ENCODE data around the gene GDPD1. TPM values are rescaled to one million over a fixed set of nuclear protein-coding genes. Genes with fewer than 3 reads are reported as not detected.
A peak's percentile ranks its signal among the peaks of the same experiment; 100 is the strongest.
"Not testable (repeated sequence)": the region's sequence is repeated elsewhere in the genome, so short reads cannot be mapped to it uniquely, and the experiment has no call there.

Gene GDPD1
- total RNA-seq, 2 experiments from 2014 or later, result 2.2 TPM

DNA sequence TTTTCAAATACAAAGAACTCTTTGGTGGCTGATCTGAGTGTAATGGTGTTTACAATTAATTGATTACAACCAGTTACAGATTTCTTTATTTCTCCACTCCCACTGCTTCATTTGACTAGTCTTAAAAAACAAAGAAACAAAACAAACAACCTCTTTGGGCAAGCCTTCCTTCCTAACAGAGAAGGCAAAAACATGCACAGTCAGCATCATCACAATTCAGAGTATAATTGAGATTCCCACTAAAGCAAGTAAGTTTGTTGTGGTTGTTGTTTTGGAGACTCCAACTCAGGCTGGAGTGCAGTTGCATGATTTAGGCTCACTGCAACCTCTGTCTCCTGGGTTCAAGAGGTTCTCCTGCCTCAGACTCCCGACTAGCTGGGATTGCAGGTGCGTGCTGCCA lies 40.4 kb downstream of the GDPD1 start:
- no peaks in the 10 kb centered on the region for H3K36me3 Mint-ChIP-seq (ENCODE audit: low read depth)

GRCh38 chr17:59266745-59267144 lies 46.4 kb downstream of the GDPD1 start:
- CTCF ChIA-PET, result no interaction called here
- H3K4me1 Mint-ChIP-seq (ENCODE audit: low read depth), result no peaks in the 10 kb centered on the region
- H3K36me3 Mint-ChIP-seq (ENCODE audit: low read depth), result no peaks in the 10 kb centered on the region
- H3K27ac Mint-ChIP-seq, result no peak overlapping the region
- no peaks in the 10 kb centered on the region for H3K9me3 Mint-ChIP-seq
- intact Hi-C loops (cut with micrococcal nuclease), result no loop called here
- H3K27me3 Mint-ChIP-seq (ENCODE audit: low read depth), result no peaks in the 10 kb centered on the region
- H3K4me3 Mint-ChIP-seq, result no peak overlapping the region
- no peak for DNase-seq

More for the DNA sequence above, 40.4 kb downstream of the GDPD1 start:
- intact Hi-C loops (cut with micrococcal nuclease), result no loop called here
- Mint-ChIP-seq H3K9me3 (no peaks in the 10 kb centered on the region), H3K4me3 (no peak overlapping the region), H3K27me3 (ENCODE audit: low read depth) (no peaks in the 10 kb centered on the region), H3K27ac (no peak overlapping the region), H3K4me1 (ENCODE audit: low read depth) (no peaks in the 10 kb centered on the region)
- CTCF ChIA-PET, result no interaction called here
- DNase-seq, result no peak

GRCh38 chr17:59267776-59268175 lies 47.5 kb downstream of the GDPD1 start:
- no peak for DNase-seq
- H3K36me3 Mint-ChIP-seq (ENCODE audit: low read depth), result no peaks in the 10 kb centered on the region
- H3K27ac Mint-ChIP-seq, result no peak overlapping the region
- H3K4me1 Mint-ChIP-seq (ENCODE audit: low read depth), result no peaks in the 10 kb centered on the region
- CTCF ChIA-PET, result interaction anchor here (0.6 kb wide), 1 partner anchor 39 kb away, joined by 3 read pairs; no protein-coding TSS in a partner anchor
- intact Hi-C loops (cut with micrococcal nuclease), result no loop called here
- no peak overlapping the region for H3K4me3 Mint-ChIP-seq
- no peaks in the 10 kb centered on the region for H3K27me3 Mint-ChIP-seq (ENCODE audit: low read depth)
- H3K9me3 Mint-ChIP-seq, result no peaks in the 10 kb centered on the region

- Mint-ChIP-seq H3K9me3 (no peaks in the 10 kb centered on the region), H3K36me3 (ENCODE audit: low read depth) (no peaks in the 10 kb centered on the region), H3K4me3 (no peak overlapping the region), H3K27ac (no peak overlapping the region), H3K4me1 (ENCODE audit: low read depth) (no peaks in the 10 kb centered on the region), H3K27me3 (ENCODE audit: low read depth) (no peaks in the 10 kb centered on the region)
- CTCF ChIA-PET, result no interaction called here
- intact Hi-C loops (cut with micrococcal nuclease), result no loop called here
- no peak for DNase-seq
These were observed 55.3 kb downstream of the GDPD1 start for GRCh38 chr17:59275618-59276017.

DNA sequence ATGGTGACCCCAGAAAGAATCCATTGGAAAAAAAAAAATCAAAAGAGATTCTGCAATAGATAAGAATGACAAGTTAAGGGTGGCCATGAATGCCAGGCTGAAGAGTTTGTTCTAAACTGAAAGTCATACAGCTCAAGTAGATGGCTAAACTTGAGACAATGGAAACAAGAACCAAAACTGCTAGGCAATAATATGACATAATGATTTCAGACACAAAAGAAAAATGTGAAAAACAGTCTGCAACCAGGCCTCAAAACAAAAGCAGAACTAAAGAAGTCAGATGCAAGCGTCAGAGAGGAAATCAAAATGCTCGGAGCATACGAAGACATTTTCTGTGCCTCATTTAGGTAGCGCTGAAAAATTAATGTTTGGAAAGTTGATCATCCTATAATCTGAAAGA lies 56.7 kb downstream of the GDPD1 start:
- no peak overlapping the region for H3K27ac Mint-ChIP-seq
- no peak for DNase-seq
- H3K4me1 Mint-ChIP-seq (ENCODE audit: low read depth), result no peaks in the 10 kb centered on the region
- H3K27me3 Mint-ChIP-seq (ENCODE audit: low read depth), result no peaks in the 10 kb centered on the region
- no peak overlapping the region for H3K4me3 Mint-ChIP-seq
- H3K9me3 Mint-ChIP-seq, result no peaks in the 10 kb centered on the region
- CTCF ChIA-PET, result no interaction called here
- intact Hi-C loops (cut with micrococcal nuclease), result no loop called here
- H3K36me3 Mint-ChIP-seq (ENCODE audit: low read depth), result no peaks in the 10 kb centered on the region

DNA sequence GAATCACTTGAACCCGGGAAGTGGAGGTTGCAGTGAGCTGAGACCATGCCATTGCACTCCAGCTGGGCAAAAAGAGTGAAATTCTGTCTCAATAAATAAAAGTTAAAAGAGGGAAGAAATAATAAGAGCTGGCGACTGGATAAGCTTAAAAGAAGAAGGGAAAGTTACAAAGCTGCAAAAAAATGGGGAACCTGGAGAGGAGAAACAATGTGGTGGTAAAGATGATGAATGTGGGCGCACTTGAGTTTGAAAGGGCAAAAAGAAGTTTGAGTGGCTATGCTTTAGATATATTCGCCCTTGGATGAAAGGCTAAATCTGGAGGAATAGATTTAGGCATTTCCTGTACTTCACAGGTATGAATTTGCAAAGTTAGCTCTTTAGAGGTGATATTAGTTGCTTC lies 58.1 kb downstream of the GDPD1 start:
- Mint-ChIP-seq H3K4me1 (ENCODE audit: low read depth) (no peaks in the 10 kb centered on the region), H3K27me3 (ENCODE audit: low read depth) (no peaks in the 10 kb centered on the region), H3K9me3 (no peaks in the 10 kb centered on the region), H3K4me3 (no peak overlapping the region), H3K36me3 (ENCODE audit: low read depth) (no peaks in the 10 kb centered on the region), H3K27ac (no peak overlapping the region)
- DNase-seq, result no peak
- CTCF ChIA-PET, result interaction anchor here (0.6 kb wide), 1 partner anchor 382 kb away, joined by 3 read pairs; no protein-coding TSS in a partner anchor
- intact Hi-C loops (cut with micrococcal nuclease), result no loop called here

- no peak overlapping the region for H3K4me3 Mint-ChIP-seq
- CTCF ChIA-PET, result no interaction called here
- H3K27me3 Mint-ChIP-seq (ENCODE audit: low read depth), result no peaks in the 10 kb centered on the region
- no peak for DNase-seq
- H3K36me3 Mint-ChIP-seq (ENCODE audit: low read depth), result no peaks in the 10 kb centered on the region
- peaks cover 4% of the 10 kb centered on the region for H3K4me1 Mint-ChIP-seq (ENCODE audit: low read depth)
- H3K9me3 Mint-ChIP-seq, result no peaks in the 10 kb centered on the region
- no peak overlapping the region for H3K27ac Mint-ChIP-seq
- intact Hi-C loops (cut with micrococcal nuclease), result no loop called here
These were observed 64.0 kb downstream of the GDPD1 start for GRCh38 chr17:59284317-59284716.

DNA sequence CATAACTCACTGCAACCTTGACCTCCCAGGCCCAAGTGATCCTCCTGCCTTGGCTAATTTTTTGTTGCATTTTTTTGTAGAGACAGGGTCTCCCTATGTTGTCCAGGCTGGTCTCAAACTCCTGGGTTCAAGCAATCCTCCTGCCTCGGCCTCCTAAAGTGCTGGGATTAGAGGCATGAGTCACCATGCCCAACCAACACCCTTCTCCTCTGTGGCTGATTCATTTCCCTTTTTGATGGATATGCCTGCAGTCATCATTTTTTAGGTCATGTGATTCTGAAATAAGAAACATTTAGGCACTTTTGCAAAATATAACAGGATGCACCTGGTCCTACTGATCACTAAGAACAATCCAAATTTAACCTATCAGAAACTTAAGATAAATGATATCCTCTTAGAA lies 67.1 kb downstream of the GDPD1 start:
- H3K4me1 Mint-ChIP-seq (ENCODE audit: low read depth), result peaks cover 4% of the 10 kb centered on the region
- no peaks in the 10 kb centered on the region for H3K36me3 Mint-ChIP-seq (ENCODE audit: low read depth)
- intact Hi-C loops (cut with micrococcal nuclease), result no loop called here
- no peak overlapping the region for H3K27ac Mint-ChIP-seq
- no peaks in the 10 kb centered on the region for H3K27me3 Mint-ChIP-seq (ENCODE audit: low read depth)
- CTCF ChIA-PET, result no interaction called here
- peak; percentile 10 for DNase-seq
- H3K4me3 Mint-ChIP-seq, result no peak overlapping the region
- no peaks in the 10 kb centered on the region for H3K9me3 Mint-ChIP-seq

DNA sequence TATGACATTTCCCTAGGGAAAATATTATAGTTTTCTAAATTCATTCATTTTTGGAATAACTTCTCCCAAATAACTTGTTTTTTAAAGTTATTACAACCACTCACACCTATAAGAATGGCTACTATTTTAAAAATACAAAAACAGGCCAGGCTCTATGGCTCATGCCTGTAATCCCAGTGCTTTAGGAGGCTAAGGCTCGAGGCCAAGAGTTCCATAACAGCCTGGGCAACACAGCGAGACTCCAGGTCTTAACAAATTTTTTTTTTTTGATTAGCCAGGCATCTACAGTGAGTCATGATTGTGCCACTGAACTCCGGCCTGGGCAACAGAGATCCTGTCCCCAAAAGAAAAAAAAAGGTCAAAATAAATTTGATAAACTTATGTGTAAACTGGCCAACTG lies 67.6 kb downstream of the GDPD1 start:
- H3K27me3 Mint-ChIP-seq (ENCODE audit: low read depth), result no peaks in the 10 kb centered on the region
- H3K4me1 Mint-ChIP-seq (ENCODE audit: low read depth), result peaks cover 4% of the 10 kb centered on the region
- H3K9me3 Mint-ChIP-seq, result no peaks in the 10 kb centered on the region
- CTCF ChIA-PET, result no interaction called here
- no peak overlapping the region for H3K27ac Mint-ChIP-seq
- no peaks in the 10 kb centered on the region for H3K36me3 Mint-ChIP-seq (ENCODE audit: low read depth)
- no peak for DNase-seq
- intact Hi-C loops (cut with micrococcal nuclease), result no loop called here
- H3K4me3 Mint-ChIP-seq, result no peak overlapping the region

- H3K9me3 Mint-ChIP-seq, result no peaks in the 10 kb centered on the region
- no peak for DNase-seq
- H3K4me3 Mint-ChIP-seq, result no peak overlapping the region
- H3K4me1 Mint-ChIP-seq (ENCODE audit: low read depth), result peaks cover 4% of the 10 kb centered on the region
- H3K27ac Mint-ChIP-seq, result no peak overlapping the region
- no peaks in the 10 kb centered on the region for H3K36me3 Mint-ChIP-seq (ENCODE audit: low read depth)
- intact Hi-C loops (cut with micrococcal nuclease), result no loop called here
- CTCF ChIA-PET, result no interaction called here
- H3K27me3 Mint-ChIP-seq (ENCODE audit: low read depth), result no peaks in the 10 kb centered on the region
These were observed 69.6 kb downstream of the GDPD1 start for GRCh38 chr17:59289981-59290301.

GRCh38 chr17:59290302-59290998 lies 70.1 kb downstream of the GDPD1 start:
- CTCF ChIA-PET; H3K27me3 Mint-ChIP-seq (ENCODE audit: low read depth); H3K4me1 Mint-ChIP-seq (ENCODE audit: low read depth); DNase-seq; H3K9me3 Mint-ChIP-seq; H3K27ac Mint-ChIP-seq; H3K36me3 Mint-ChIP-seq (ENCODE audit: low read depth); H3K4me3 Mint-ChIP-seq; intact Hi-C loops (cut with micrococcal nuclease): not testable (repeated sequence)

DNA sequence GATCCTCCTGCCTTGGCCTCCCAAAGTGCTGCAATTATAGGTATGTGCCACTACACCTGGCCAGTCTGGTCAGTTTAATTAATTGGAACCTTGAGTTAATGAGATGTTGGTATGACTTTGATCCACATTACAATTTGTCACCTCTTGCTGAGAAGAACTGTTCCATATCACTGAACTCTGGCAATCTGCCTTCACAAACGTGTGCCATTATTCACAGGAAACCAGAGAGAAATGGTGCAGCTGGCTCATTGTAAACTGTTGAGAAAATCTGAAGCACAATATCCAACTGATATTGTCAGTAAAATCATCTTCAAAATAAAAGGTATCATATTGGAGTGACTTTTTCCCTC lies 71.8 kb downstream of the GDPD1 start:
- Mint-ChIP-seq H3K36me3 (ENCODE audit: low read depth) (no peaks in the 10 kb centered on the region), H3K27ac (no peak overlapping the region), H3K4me1 (ENCODE audit: low read depth) (peaks cover 4% of the 10 kb centered on the region), H3K4me3 (no peak overlapping the region), H3K9me3 (no peaks in the 10 kb centered on the region), H3K27me3 (ENCODE audit: low read depth) (no peaks in the 10 kb centered on the region)
- no peak for DNase-seq
- CTCF ChIA-PET, result no interaction called here
- intact Hi-C loops (cut with micrococcal nuclease), result no loop called here

GRCh38 chr17:59296190-59296589 lies 75.9 kb downstream of the GDPD1 start:
- no peak for DNase-seq
- H3K4me3 Mint-ChIP-seq, result no peak overlapping the region
- H3K9me3 Mint-ChIP-seq, result no peaks in the 10 kb centered on the region
- no peak overlapping the region for H3K27ac Mint-ChIP-seq
- intact Hi-C loops (cut with micrococcal nuclease), result no loop called here
- CTCF ChIA-PET, result no interaction called here
- no peaks in the 10 kb centered on the region for H3K27me3 Mint-ChIP-seq (ENCODE audit: low read depth)
- no peaks in the 10 kb centered on the region for H3K36me3 Mint-ChIP-seq (ENCODE audit: low read depth)
- no peaks in the 10 kb centered on the region for H3K4me1 Mint-ChIP-seq (ENCODE audit: low read depth)

GRCh38 chr17:59298521-59298920 lies 78.2 kb downstream of the GDPD1 start:
- Mint-ChIP-seq H3K27ac (no peak overlapping the region), H3K9me3 (no peaks in the 10 kb centered on the region), H3K27me3 (ENCODE audit: low read depth) (no peaks in the 10 kb centered on the region), H3K36me3 (ENCODE audit: low read depth) (no peaks in the 10 kb centered on the region), H3K4me3 (no peak overlapping the region), H3K4me1 (ENCODE audit: low read depth) (no peaks in the 10 kb centered on the region)
- intact Hi-C loops (cut with micrococcal nuclease), result no loop called here
- CTCF ChIA-PET, result interaction anchor here (1.0 kb wide), 1 partner anchor 142 kb away, joined by 5 read pairs; no protein-coding TSS in a partner anchor
- no peak for DNase-seq

Measured in activated naive CD4-positive, alpha-beta T cell treated with anti-CD3 and anti-CD28 coated beads for 36 hours (primary cell).